Measurements from ENCODE around the gene SDF2L1. TPM values are rescaled to one million over a fixed set of nuclear protein-coding genes. Genes with fewer than 3 reads are reported as not detected.

SDF2L1 gene
- total RNA-seq, 1 donor from 2014 or later = 24.0 TPM

- no peak for TF ChIP-seq CTCF (IDR thresholded peaks at IDR 0.05; ENCODE audit: partially characterized antibody, unreplicated experiment)
Observed at GRCh38 chr22:21650280-21650679, 8.2 kb downstream of the SDF2L1 start.

GRCh38 chr22:21650823-21651520 is 8.9 kb downstream of the SDF2L1 start:
- Mint-ChIP-seq H3K36me3 (ENCODE audit: unreplicated experiment) (no peaks in the 10 kb centered on the region), H3K4me3 (ENCODE audit: unreplicated experiment) (peak overlapping the region; percentile 95), H3K27me3 (ENCODE audit: unreplicated experiment) (peaks cover 9% of the 10 kb centered on the region), H3K27ac (ENCODE audit: unreplicated experiment) (peak overlapping the region; percentile 98), H3K9me3 (ENCODE audit: unreplicated experiment) (peaks cover 9% of the 10 kb centered on the region), H3K4me1 (ENCODE audit: low read depth, unreplicated experiment) (peaks cover 17% of the 10 kb centered on the region)
- no peak for TF ChIP-seq CTCF (IDR thresholded peaks at IDR 0.05; ENCODE audit: partially characterized antibody, unreplicated experiment)
- peak; percentile 51 for DNase-seq

More at GRCh38 chr22:21650280-21650679, 8.2 kb downstream of the SDF2L1 start:
- H3K9me3 Mint-ChIP-seq (ENCODE audit: unreplicated experiment) = peaks cover 9% of the 10 kb centered on the region
- H3K4me1 Mint-ChIP-seq (ENCODE audit: low read depth, unreplicated experiment) = peaks cover 17% of the 10 kb centered on the region
- H3K4me3 Mint-ChIP-seq (ENCODE audit: unreplicated experiment) = peak overlapping the region; percentile 95
- DNase-seq = no peak
- H3K27me3 Mint-ChIP-seq (ENCODE audit: unreplicated experiment) = peaks cover 10% of the 10 kb centered on the region
- H3K36me3 Mint-ChIP-seq (ENCODE audit: unreplicated experiment) = no peaks in the 10 kb centered on the region
- H3K27ac Mint-ChIP-seq (ENCODE audit: unreplicated experiment) = peak overlapping the region; percentile 98

- Mint-ChIP-seq H3K27ac (ENCODE audit: unreplicated experiment) (peak overlapping the region; percentile 98), H3K9me3 (ENCODE audit: unreplicated experiment) (peaks cover 12% of the 10 kb centered on the region), H3K4me1 (ENCODE audit: low read depth, unreplicated experiment) (peaks cover 15% of the 10 kb centered on the region), H3K4me3 (ENCODE audit: unreplicated experiment) (peak overlapping the region; percentile 95), H3K36me3 (ENCODE audit: unreplicated experiment) (no peaks in the 10 kb centered on the region), H3K27me3 (ENCODE audit: unreplicated experiment) (peaks cover 9% of the 10 kb centered on the region)
- DNase-seq = no peak
- no peak for TF ChIP-seq CTCF (IDR thresholded peaks at IDR 0.05; ENCODE audit: partially characterized antibody, unreplicated experiment)
Observed at GRCh38 chr22:21651521-21652009, 9.5 kb downstream of the SDF2L1 start.

- Mint-ChIP-seq H3K36me3 (ENCODE audit: unreplicated experiment) (no peaks in the 10 kb centered on the region), H3K27ac (ENCODE audit: unreplicated experiment) (peak overlapping the region; percentile 98), H3K9me3 (ENCODE audit: unreplicated experiment) (peaks cover 12% of the 10 kb centered on the region), H3K4me1 (ENCODE audit: low read depth, unreplicated experiment) (peaks cover 14% of the 10 kb centered on the region), H3K4me3 (ENCODE audit: unreplicated experiment) (peak overlapping the region; percentile 95), H3K27me3 (ENCODE audit: unreplicated experiment) (peaks cover 12% of the 10 kb centered on the region)
- DNase-seq = peak; percentile 94
- TF ChIP-seq CTCF (IDR thresholded peaks at IDR 0.05; ENCODE audit: partially characterized antibody, unreplicated experiment) = no peak
Observed at GRCh38 chr22:21652010-21652546, 10.0 kb downstream of the SDF2L1 start.

Measured in glutamatergic neuron (in vitro differentiated cells).